ENCODE results near the gene SETD1A.

- peak; percentile 34; the same call in 1 of the 2 replicates for TF ChIP-seq POLR2AphosphoS5 (IDR thresholded peaks at IDR 0.05; ENCODE audit: low read depth)
- TF ChIP-seq, protein P1, sequence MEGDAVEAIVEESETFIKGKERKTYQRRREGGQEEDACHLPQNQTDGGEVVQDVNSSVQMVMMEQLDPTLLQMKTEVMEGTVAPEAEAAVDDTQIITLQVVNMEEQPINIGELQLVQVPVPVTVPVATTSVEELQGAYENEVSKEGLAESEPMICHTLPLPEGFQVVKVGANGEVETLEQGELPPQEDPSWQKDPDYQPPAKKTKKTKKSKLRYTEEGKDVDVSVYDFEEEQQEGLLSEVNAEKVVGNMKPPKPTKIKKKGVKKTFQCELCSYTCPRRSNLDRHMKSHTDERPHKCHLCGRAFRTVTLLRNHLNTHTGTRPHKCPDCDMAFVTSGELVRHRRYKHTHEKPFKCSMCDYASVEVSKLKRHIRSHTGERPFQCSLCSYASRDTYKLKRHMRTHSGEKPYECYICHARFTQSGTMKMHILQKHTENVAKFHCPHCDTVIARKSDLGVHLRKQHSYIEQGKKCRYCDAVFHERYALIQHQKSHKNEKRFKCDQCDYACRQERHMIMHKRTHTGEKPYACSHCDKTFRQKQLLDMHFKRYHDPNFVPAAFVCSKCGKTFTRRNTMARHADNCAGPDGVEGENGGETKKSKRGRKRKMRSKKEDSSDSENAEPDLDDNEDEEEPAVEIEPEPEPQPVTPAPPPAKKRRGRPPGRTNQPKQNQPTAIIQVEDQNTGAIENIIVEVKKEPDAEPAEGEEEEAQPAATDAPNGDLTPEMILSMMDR (IDR thresholded peaks at IDR 0.05; ENCODE audit: insufficient read depth, low read length): no peak
- TF ChIP-seq GABPA (IDR thresholded peaks at IDR 0.05; ENCODE audit: low read depth): no peak
- TF ChIP-seq REST (IDR thresholded peaks at IDR 0.05; ENCODE audit: insufficient replicate concordance, low read depth): no peak
- no peak for TF ChIP-seq SPI1 (IDR thresholded peaks at IDR 0.05; ENCODE audit: borderline replicate concordance, low read depth)
Measured at GRCh38 chr16:30966033-30966619, 8.6 kb downstream of the SETD1A start.
